ENCODE results near the gene MTR.

- TF ChIP-seq TAF1 (IDR thresholded peaks at IDR 0.05; ENCODE audit: borderline replicate concordance, insufficient read depth, low read length) (no peak), POLR2AphosphoS5 (IDR thresholded peaks at IDR 0.05; ENCODE audit: low read depth, low read length) (no peak)
Measured at GRCh38 chr1:236864996-236865817, 70.1 kb downstream of the MTR start.

Data from PFSK-1 (cell line).